ENCODE results near the gene TRPM2. TPM values are rescaled to one million over a fixed set of nuclear protein-coding genes. Genes with fewer than 3 reads are reported as not detected.

Gene TRPM2
- total RNA-seq, 1 donor from 2014 or later: 3.9 TPM

DNA sequence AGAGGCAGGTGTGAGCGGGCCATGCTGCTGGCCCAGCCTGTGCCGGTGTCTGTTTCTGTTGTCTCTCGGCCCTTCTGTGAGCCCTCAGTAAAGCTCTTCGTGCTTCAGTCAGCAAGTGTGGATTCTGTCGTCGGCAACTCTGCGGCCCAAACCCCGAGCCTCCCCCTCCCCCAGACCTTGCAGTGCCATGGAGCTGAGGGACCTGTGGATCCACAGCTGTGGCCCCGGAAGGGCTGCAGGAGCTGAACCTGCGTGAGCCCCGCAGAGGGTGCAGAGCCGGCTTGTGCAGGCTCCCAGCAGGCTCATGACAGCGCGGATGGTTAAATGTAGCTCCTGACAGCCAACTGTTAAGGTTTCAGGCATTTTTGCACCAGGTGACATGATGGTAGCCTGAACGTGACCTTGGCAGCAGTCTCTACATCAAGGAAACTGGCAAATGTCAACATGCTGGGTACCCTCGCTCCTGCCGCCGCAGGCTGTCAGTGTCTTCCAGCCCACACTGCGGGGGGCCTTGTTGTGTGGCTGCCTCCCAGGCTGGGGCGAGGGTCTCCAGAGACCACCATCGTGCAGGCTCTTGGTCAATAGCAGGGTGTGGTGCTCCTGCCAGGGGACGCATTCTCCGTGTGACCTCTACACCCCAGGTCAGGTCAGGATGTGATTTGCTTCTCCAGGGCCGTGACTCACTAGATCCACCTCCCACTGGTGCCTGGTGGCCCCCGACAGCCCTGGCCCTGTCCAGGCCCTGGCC is 108.8 kb downstream of the TRPM2 start:
- intact Hi-C loops (cut with micrococcal nuclease): no loop called here
- no peaks in the 10 kb centered on the region for H3K27me3 Mint-ChIP-seq
- CTCF ChIA-PET: no interaction called here
- H3K36me3 Mint-ChIP-seq (ENCODE audit: low read depth): no peaks in the 10 kb centered on the region
- DNase-seq (no peak), ATAC-seq (ENCODE audit: low read depth) (no peak)
- POLR2A ChIA-PET: no interaction called here
- no peak overlapping the region for H3K4me3 Mint-ChIP-seq
- TF ChIP-seq, protein P1, sequence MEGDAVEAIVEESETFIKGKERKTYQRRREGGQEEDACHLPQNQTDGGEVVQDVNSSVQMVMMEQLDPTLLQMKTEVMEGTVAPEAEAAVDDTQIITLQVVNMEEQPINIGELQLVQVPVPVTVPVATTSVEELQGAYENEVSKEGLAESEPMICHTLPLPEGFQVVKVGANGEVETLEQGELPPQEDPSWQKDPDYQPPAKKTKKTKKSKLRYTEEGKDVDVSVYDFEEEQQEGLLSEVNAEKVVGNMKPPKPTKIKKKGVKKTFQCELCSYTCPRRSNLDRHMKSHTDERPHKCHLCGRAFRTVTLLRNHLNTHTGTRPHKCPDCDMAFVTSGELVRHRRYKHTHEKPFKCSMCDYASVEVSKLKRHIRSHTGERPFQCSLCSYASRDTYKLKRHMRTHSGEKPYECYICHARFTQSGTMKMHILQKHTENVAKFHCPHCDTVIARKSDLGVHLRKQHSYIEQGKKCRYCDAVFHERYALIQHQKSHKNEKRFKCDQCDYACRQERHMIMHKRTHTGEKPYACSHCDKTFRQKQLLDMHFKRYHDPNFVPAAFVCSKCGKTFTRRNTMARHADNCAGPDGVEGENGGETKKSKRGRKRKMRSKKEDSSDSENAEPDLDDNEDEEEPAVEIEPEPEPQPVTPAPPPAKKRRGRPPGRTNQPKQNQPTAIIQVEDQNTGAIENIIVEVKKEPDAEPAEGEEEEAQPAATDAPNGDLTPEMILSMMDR (IDR thresholded peaks at IDR 0.05): no peak
- H3K9me3 Mint-ChIP-seq: no peaks in the 10 kb centered on the region
- no peak overlapping the region for H3K27ac Mint-ChIP-seq
- no peaks in the 10 kb centered on the region for H3K4me1 Mint-ChIP-seq

DNA sequence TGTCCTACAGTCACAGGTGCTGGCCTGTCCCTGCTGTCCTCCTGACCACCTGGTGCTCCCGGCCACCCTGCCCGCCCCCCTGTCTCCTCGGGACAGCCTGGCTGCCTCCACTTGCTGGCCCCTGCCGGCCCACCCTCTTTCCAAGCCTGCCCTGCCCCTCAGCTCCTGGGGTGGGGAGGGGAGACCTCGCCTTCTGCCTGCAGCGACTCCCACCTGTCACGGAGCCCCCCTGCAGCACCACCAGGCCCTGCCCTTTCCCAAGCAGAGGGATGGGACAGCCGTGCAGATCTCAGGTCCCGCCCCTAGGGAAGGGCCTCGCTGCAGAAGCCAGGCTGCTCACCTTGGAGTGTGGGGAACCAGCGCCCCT is 109.4 kb downstream of the TRPM2 start:
- DNase-seq: no peak
- H3K36me3 Mint-ChIP-seq (ENCODE audit: low read depth): no peaks in the 10 kb centered on the region
- intact Hi-C loops (cut with micrococcal nuclease): no loop called here
- no peak for ATAC-seq (ENCODE audit: low read depth)
- H3K27me3 Mint-ChIP-seq: no peaks in the 10 kb centered on the region
- CTCF ChIA-PET: no interaction called here
- no peak overlapping the region for H3K27ac Mint-ChIP-seq
- POLR2A ChIA-PET: no interaction called here
- H3K4me1 Mint-ChIP-seq: no peaks in the 10 kb centered on the region
- H3K9me3 Mint-ChIP-seq: no peaks in the 10 kb centered on the region
- TF ChIP-seq, protein P1 (IDR thresholded peaks at IDR 0.05): no peak
- no peak overlapping the region for H3K4me3 Mint-ChIP-seq

DNA sequence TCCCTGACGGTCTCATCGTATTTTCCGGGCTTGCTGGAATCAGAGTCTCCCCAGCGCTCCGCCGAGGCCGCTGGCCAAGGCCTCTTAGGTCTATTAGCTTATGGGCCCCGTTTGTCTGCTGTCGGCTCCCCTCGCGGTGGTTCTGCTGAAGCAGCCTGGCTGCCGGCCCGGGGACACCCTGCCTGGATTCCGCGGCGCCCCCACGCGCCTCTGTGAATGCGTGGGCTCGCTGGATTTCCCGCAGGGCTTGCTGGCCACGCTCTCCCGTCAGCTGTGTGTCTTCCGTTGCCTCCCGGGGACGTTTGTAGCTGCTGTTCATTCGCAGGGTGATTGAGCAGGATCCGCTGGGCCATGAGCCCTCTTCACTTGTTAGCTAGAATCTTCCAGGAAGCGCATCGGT is 110.3 kb downstream of the TRPM2 start:
- Mint-ChIP-seq H3K9me3 (no peaks in the 10 kb centered on the region), H3K4me1 (no peaks in the 10 kb centered on the region), H3K36me3 (ENCODE audit: low read depth) (no peaks in the 10 kb centered on the region), H3K4me3 (no peak overlapping the region), H3K27me3 (no peaks in the 10 kb centered on the region), H3K27ac (no peak overlapping the region)
- no peak for DNase-seq
- intact Hi-C loops (cut with micrococcal nuclease): no loop called here
- TF ChIP-seq, protein P1 (IDR thresholded peaks at IDR 0.05): no peak
- POLR2A ChIA-PET: no interaction called here
- CTCF ChIA-PET: no interaction called here
- no peak for ATAC-seq (ENCODE audit: low read depth)

DNA sequence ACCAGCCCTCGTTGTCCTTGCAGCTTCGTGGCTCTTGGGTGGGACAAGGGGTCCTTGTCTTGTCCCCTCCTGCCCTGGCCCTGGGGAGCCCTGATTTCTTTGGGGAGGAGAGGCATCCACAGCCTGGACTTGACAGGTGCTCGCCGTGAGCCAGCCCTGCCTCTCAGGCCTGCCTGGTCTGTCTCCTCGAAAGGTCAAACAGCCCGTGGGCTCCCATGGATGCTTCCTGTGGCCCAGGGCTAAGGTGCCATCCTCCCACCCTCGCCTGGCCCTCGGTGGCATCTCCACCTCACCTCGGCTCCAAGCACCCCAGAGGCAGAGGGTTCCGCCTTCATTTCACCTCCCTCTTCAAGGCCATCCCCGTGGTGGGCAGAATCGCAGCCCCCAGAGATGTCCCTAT is 110.9 kb downstream of the TRPM2 start:
- ChIA-PET CTCF (no interaction called here), POLR2A (no interaction called here)
- ATAC-seq (ENCODE audit: low read depth): no peak
- TF ChIP-seq, protein P1 (IDR thresholded peaks at IDR 0.05): no peak
- no peak for DNase-seq
- Mint-ChIP-seq H3K27ac (no peak overlapping the region), H3K36me3 (ENCODE audit: low read depth) (no peaks in the 10 kb centered on the region), H3K4me3 (no peak overlapping the region), H3K27me3 (no peaks in the 10 kb centered on the region), H3K9me3 (no peaks in the 10 kb centered on the region), H3K4me1 (no peaks in the 10 kb centered on the region)
- intact Hi-C loops (cut with micrococcal nuclease): no loop called here

DNA sequence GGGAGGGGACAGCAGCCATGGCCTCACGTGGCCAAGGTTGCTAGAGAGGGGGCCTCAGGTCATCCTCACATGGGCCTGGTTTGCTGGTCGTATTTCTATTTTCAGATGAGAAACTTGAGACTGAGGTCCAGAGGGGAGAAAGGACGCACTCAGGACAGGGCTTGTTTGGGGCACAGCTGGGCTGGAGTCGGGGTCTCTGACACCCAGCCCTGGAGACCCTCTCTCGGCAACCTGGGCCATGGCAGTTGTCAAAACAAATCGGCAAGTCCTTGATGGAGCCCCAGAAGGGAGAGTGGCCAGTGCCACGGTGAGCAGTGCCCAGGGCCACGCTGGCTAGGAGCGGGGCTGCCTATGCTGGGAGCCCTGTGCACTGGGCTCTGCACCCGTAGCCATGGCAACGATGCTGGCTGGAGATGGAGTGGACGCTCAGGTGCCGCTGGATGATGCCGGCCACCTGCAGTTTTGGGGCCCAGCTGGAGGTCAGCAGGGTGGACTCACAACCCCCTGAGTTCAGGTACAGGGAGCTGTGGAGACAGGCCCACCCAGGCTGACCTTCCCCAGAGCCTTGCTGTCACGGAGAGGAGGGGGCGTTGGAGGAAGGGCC is 113.0 kb downstream of the TRPM2 start:
- no peak for ATAC-seq (ENCODE audit: low read depth)
- no peaks in the 10 kb centered on the region for H3K36me3 Mint-ChIP-seq (ENCODE audit: low read depth)
- H3K4me1 Mint-ChIP-seq: no peaks in the 10 kb centered on the region
- no peaks in the 10 kb centered on the region for H3K27me3 Mint-ChIP-seq
- no peaks in the 10 kb centered on the region for H3K9me3 Mint-ChIP-seq
- intact Hi-C loops (cut with micrococcal nuclease): no loop called here
- ChIA-PET POLR2A (no interaction called here), CTCF (no interaction called here)
- no peak for DNase-seq
- TF ChIP-seq, protein P1 (IDR thresholded peaks at IDR 0.05): no peak
- H3K27ac Mint-ChIP-seq: no peak overlapping the region
- H3K4me3 Mint-ChIP-seq: no peak overlapping the region

Measured in activated B cell treated with CpG ODN at 0.5 μM for 24 hours (primary cell).